H1 (cell line): ENCODE data around the gene RCL1. TPM values are rescaled to one million over a fixed set of nuclear protein-coding genes. Genes with fewer than 3 reads are reported as not detected.

Experiments used
- CTCF ChIA-PET: fragments of 300-600 bp; sonication (Branson Sonifier 250); formaldehyde crosslinking; loops from one replicate; lab custom pipeline; 2021; ENCODE audit not compliant: partially characterized antibody; lab: Charles Lee
- POLR2A ChIA-PET: fragments of 300-600 bp; sonication (Branson Sonifier 250); formaldehyde crosslinking; loops from one replicate; lab custom pipeline; 2021; ENCODE audit warnings: inconsistent platforms; ENCODE audit not compliant: partially characterized antibody; lab: Charles Lee
- DNase-seq, 2 experiments: peaks; one replicate each; pipeline versions ENCODE4 v3.0.0 to v3.0.0-alpha.2; 2010 to 2022; ENCODE audit warnings: low spot score in 2 of 2, low read depth in 1 of 2, mixed read lengths in 1 of 2
- FAIRE-seq: peaks from 2 replicates; lab custom pipeline; 2011; peaks lifted over from hg19 to GRCh38; lab: Jason Lieb, UNC
- H2AFZ ChIP-seq: 2 replicates; pipeline ENCODE4 v1.8.1; 2012; ENCODE audit warnings: low read length, inconsistent platforms
- H2AK5ac ChIP-seq: 2 replicates; pipeline ENCODE4 v1.6.1; 2013; ENCODE audit warnings: low read depth, low read length
- H2BK120ac ChIP-seq: replicated peaks from 2 replicates; pipeline ENCODE3; 2013; ENCODE audit warnings: low read depth, low read length, inconsistent platforms
- H2BK12ac ChIP-seq: 2 replicates; pipeline ENCODE4 v1.6.1; 2013; ENCODE audit warnings: low read depth, low read length
- H2BK15ac ChIP-seq: 2 replicates; pipeline ENCODE4 v1.6.1; 2013; ENCODE audit warnings: low read length
- H2BK20ac ChIP-seq: 2 replicates; pipeline ENCODE4 v1.6.1; 2013; ENCODE audit warnings: low read length
- H2BK5ac ChIP-seq: 2 replicates; pipeline ENCODE4 v1.6.1; 2013; ENCODE audit warnings: low read depth, low read length
- H3K14ac ChIP-seq: 2 replicates; pipeline ENCODE4 v1.6.1; 2013; ENCODE audit warnings: inconsistent platforms; ENCODE audit not compliant: insufficient read length
- H3K18ac ChIP-seq: 2 replicates; pipeline ENCODE4 v1.6.1; 2013; ENCODE audit warnings: low read length; ENCODE audit errors: extremely low read depth
- H3K23ac ChIP-seq: 2 replicates; pipeline ENCODE4 v1.6.1; 2013; ENCODE audit warnings: inconsistent platforms; ENCODE audit not compliant: insufficient read length
- H3K23me2 ChIP-seq: 2 replicates; pipeline ENCODE4 v1.6.1; 2013; ENCODE audit warnings: low read depth, low read length
- H3K27ac ChIP-seq: 2 replicates; pipeline ENCODE4 v1.6.1; 2011; ENCODE audit warnings: low read depth, low read length, inconsistent platforms
- H3K27me3 ChIP-seq, 4 experiments: replicated peaks in 1 of 4; 1 replicate in 1 of 4; 2 replicates in 3 of 4; pipeline versions ENCODE4 v1.6.1 to v1.8.1; 2011 to 2013; ENCODE audit warnings: low read length in 3 of 4, mild to moderate bottlenecking in 3 of 4, inconsistent platforms in 2 of 4, mixed read lengths in 2 of 4, moderate library complexity in 1 of 4; ENCODE audit not compliant: control insufficient read depth in 3 of 4, insufficient read depth in 3 of 4; ENCODE audit errors: extremely low read depth in 1 of 4
- H3K36me3 ChIP-seq, 4 experiments: 2 replicates each; pipeline versions ENCODE4 v1.6.1 to v1.8.1; 2011 to 2013; ENCODE audit warnings: mild to moderate bottlenecking in 4 of 4, low read length in 3 of 4, moderate library complexity in 2 of 4, control low read depth in 1 of 4, inconsistent platforms in 1 of 4; ENCODE audit not compliant: insufficient read depth in 4 of 4, control insufficient read depth in 2 of 4
- H3K4ac ChIP-seq: replicated peaks from 2 replicates; pipeline ENCODE3; 2013; ENCODE audit warnings: low read length, low read depth, mixed read lengths, inconsistent platforms; ENCODE audit not compliant: insufficient read length
- H3K4me1 ChIP-seq, 4 experiments: replicated peaks in 1 of 4; 1 replicate in 1 of 4; 2 replicates in 3 of 4; pipeline versions ENCODE4 v1.6.1 to v1.8.1; 2011 to 2013; ENCODE audit warnings: low read length in 3 of 4, inconsistent platforms in 2 of 4, mixed read lengths in 1 of 4; ENCODE audit not compliant: insufficient read depth in 4 of 4, control insufficient read depth in 3 of 4
- H3K4me2 ChIP-seq, 2 experiments: 2 replicates each; pipeline versions ENCODE4 v1.6.1 to v1.8.1; 2011 to 2013; ENCODE audit warnings: low read depth in 2 of 2, low read length in 2 of 2, control low read depth in 1 of 2, inconsistent platforms in 1 of 2, mild to moderate bottlenecking in 1 of 2; ENCODE audit not compliant: insufficient read depth in 1 of 2
- H3K4me3 ChIP-seq, 4 experiments: fragments of 200-600, 300-600 bp in 1 of 4; sonication (generic), shearing (Covaris generic), sonication (Bioruptor Twin) in 1 of 4; 2 replicates each; pipeline versions ENCODE4 v1.5.1 to v1.8.1; 2011 to 2016; ENCODE audit warnings: low read length in 4 of 4, low read depth in 3 of 4, control low read depth in 2 of 4, inconsistent platforms in 2 of 4, mild to moderate bottlenecking in 2 of 4, mixed read lengths in 1 of 4, moderate library complexity in 1 of 4; ENCODE audit not compliant: insufficient read depth in 2 of 4; ENCODE audit errors: extremely low read depth in 1 of 4
- H3K56ac ChIP-seq: replicated peaks from 2 replicates; pipeline ENCODE3; 2013; ENCODE audit warnings: low read depth, mild to moderate bottlenecking, mixed read lengths, low read length, inconsistent platforms; ENCODE audit not compliant: insufficient read length
- H3K79me1 ChIP-seq: 2 replicates; pipeline ENCODE4 v1.6.1; 2013; ENCODE audit warnings: low read depth, low read length, control low read depth
- H3K79me2 ChIP-seq, 2 experiments: 2 replicates each; pipeline versions ENCODE4 v1.6.1 to v1.8.1; 2012 to 2013; ENCODE audit warnings: low read length in 2 of 2, mild to moderate bottlenecking in 2 of 2, inconsistent platforms in 1 of 2; ENCODE audit not compliant: insufficient read depth in 2 of 2, control insufficient read depth in 1 of 2
- H3K9ac ChIP-seq, 4 experiments: replicated peaks in 1 of 4; 1 replicate in 1 of 4; 2 replicates in 3 of 4; pipeline versions ENCODE4 v1.6.1 to v1.8.1; 2011 to 2013; ENCODE audit warnings: low read depth in 3 of 4, low read length in 3 of 4, control low read depth in 2 of 4, mild to moderate bottlenecking in 2 of 4, moderate library complexity in 2 of 4, inconsistent platforms in 1 of 4; ENCODE audit errors: extremely low read depth in 1 of 4
- H3K9me3 ChIP-seq, 2 experiments: 2 replicates each; pipeline versions ENCODE4 v1.6.1 to v1.8.1; 2012 to 2013; ENCODE audit warnings: mild to moderate bottlenecking in 2 of 2, moderate library complexity in 2 of 2, control low read depth in 1 of 2, inconsistent platforms in 1 of 2, low read depth in 1 of 2, low read length in 1 of 2, mixed read lengths in 1 of 2; ENCODE audit not compliant: insufficient read depth in 2 of 2
- H4K20me1 ChIP-seq, 2 experiments: replicated peaks in 1 of 2; 2 replicates each; pipeline versions ENCODE3 to v1.8.1; 2011 to 2013; ENCODE audit warnings: inconsistent platforms in 2 of 2, low read length in 2 of 2, mild to moderate bottlenecking in 1 of 2; ENCODE audit not compliant: insufficient read depth in 2 of 2, control insufficient read depth in 1 of 2
- H4K5ac ChIP-seq: 2 replicates; pipeline ENCODE4 v1.6.1; 2013; ENCODE audit warnings: low read length, low read depth, mixed read lengths, inconsistent platforms; ENCODE audit not compliant: insufficient read length
- H4K8ac ChIP-seq: 2 replicates; pipeline ENCODE4 v1.8.0; 2013; ENCODE audit warnings: mild to moderate bottlenecking, moderate library complexity, low read length, inconsistent platforms; ENCODE audit not compliant: insufficient read depth; ENCODE audit errors: extremely low read depth
- H4K91ac ChIP-seq: replicated peaks from 2 replicates; pipeline ENCODE3; 2013; ENCODE audit warnings: low read length, mixed read lengths, inconsistent platforms; ENCODE audit not compliant: insufficient read length
- ASH2L ChIP-seq: fragments of 200-600, 300-600 bp; sonication (generic); IDR thresholded peaks from one replicate; pipeline ENCODE4 v1.7.1; 2017; ENCODE audit warnings: low read length
- CBX8 ChIP-seq: fragments of 300-800, 300-1000 bp; sonication (generic); IDR thresholded peaks from 2 replicates; pipeline ENCODE4 v1.7.1; 2016; ENCODE audit warnings: low read depth, low read length, borderline replicate concordance
- EGR1 ChIP-seq: IDR thresholded peaks from 2 replicates; pipeline ENCODE4 v1.6.1; 2011; ENCODE audit warnings: low read depth, low read length, borderline replicate concordance
- HDAC6 ChIP-seq: IDR thresholded peaks from one replicate; pipeline ENCODE4 v1.7.1; 2012; ENCODE audit warnings: low read depth, mild to moderate bottlenecking, inconsistent platforms, low read length, moderate library complexity
- JUN ChIP-seq: IDR thresholded peaks from 2 replicates; pipeline ENCODE4 v1.6.1; 2011; ENCODE audit warnings: low read depth, mild to moderate bottlenecking, improper control_type of control experiment, low read length
- NRF1 ChIP-seq: IDR thresholded peaks from 2 replicates; pipeline ENCODE4 v1.6.1; 2011; ENCODE audit warnings: mild to moderate bottlenecking, low read depth, low read length, improper control_type of control experiment
- POLR2A ChIP-seq, 2 experiments: IDR thresholded peaks; 1 replicate in 1 of 2; 2 replicates in 1 of 2; pipeline ENCODE4 v1.6.1; 2011; ENCODE audit warnings: low read depth in 2 of 2, low read length in 2 of 2, mild to moderate bottlenecking in 2 of 2; ENCODE audit errors: control extremely low read depth in 1 of 2
- RBBP5 ChIP-seq: IDR thresholded peaks from 2 replicates; pipeline ENCODE4 v1.7.1; 2012; ENCODE audit warnings: low read depth, mild to moderate bottlenecking, inconsistent platforms, low read length, moderate library complexity, borderline replicate concordance
- SIN3A ChIP-seq, 2 experiments: IDR thresholded peaks in 1 of 2; conservative IDR thresholded peaks in 1 of 2; 2 replicates each; pipeline ENCODE4 v1.6.1; 2011 to 2012; ENCODE audit warnings: low read length in 2 of 2, improper control_type of control experiment in 1 of 2, low read depth in 1 of 2, mild to moderate bottlenecking in 1 of 2
- SUZ12 ChIP-seq: fragments of 200-600 bp; sonication (generic); IDR thresholded peaks from 2 replicates; pipeline ENCODE4 v1.6.1; 2012; ENCODE audit warnings: mild to moderate bottlenecking, inconsistent platforms, low read length, moderate library complexity, mixed read lengths
- WGBS, 2 experiments: shearing (Covaris generic) in 1 of 2; methylation state at CpG; one replicate each; pipeline versions ENCODE4 v1.1.6 to v1.1.7; 2013 to 2015; ENCODE audit warnings: low lambda C conversion rate in 2 of 2, mixed read lengths in 2 of 2, inconsistent platforms in 1 of 2, low coverage in 1 of 2, missing lambda C conversion rate in 1 of 2; ENCODE audit not compliant: insufficient replicate concordance in 2 of 2, insufficient coverage in 1 of 2, insufficient read length in 1 of 2; ENCODE audit errors: extremely low coverage in 1 of 2, missing lambda C conversion rate in 1 of 2; 5-methylcytosine and 5-hydroxymethylcytosine counted together
- polyA plus RNA-seq, 7 experiments: library from polyadenylated mRNA; depleted of rRNA in 3 of 7; stranded (reverse) in 5 of 7; unstranded in 2 of 7; fragments of >200 nt in 5 of 7; fragments of 200-250 nt in 2 of 7; gene quantifications; 1 replicate in 5 of 7; 2 replicates in 1 of 7; 4 replicates in 1 of 7; pipeline versions ENCODE4 v1.2.1 to v1.2.3, GENCODE V29; 2011 to 2013; ENCODE audit warnings: missing spikeins in 2 of 7, mixed read lengths in 2 of 7
- total RNA-seq: library from RNA; stranded (reverse); fragmentation: NEBNext Ultra II Directional; extraction: Animal tissue kit (Norgen Biotek cat#: 25700); gene quantifications from 2 replicates; pipeline ENCODE4 v1.2.1, GENCODE V29; 2021
- TF ChIP-seq, protein P1 (sequence below): IDR thresholded peaks from 2 replicates; pipeline ENCODE4 v1.6.1; 2012; ENCODE audit warnings: inconsistent platforms

Gene RCL1
- total and polyA plus RNA-seq, 2 of the 8 experiments (the other 6 are each of a cell fraction or from before 2014, with no cell fraction given), result 21.0 to 29.5 TPM

DNA sequence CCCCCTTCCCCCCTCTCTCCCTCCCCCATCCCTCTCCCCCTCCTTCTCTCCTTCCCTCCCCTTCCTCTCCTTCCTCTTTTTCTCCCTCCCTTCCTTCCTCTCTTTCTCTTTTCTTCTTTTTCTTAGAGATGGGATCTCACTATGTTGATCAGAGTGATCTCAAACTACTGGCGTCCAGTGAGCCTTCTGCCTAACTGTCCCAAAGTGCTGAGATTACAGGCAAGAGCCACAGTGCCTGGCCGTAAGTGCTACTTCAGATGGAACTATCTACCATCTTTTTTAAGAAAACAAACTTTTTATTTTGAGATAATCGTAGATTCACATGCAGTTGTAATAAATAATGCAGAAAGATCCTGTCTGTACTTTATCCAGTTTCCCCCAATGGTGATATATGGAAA is 6.3 kb downstream of the RCL1 start:
- Histone ChIP-seq H3K23me2 (peaks cover under 1% of the 10 kb centered on the region; the same call in 1 of the 2 replicates), H4K8ac (no peak overlapping the region), H3K4me3 (no peak overlapping the region), H3K56ac (no peak overlapping the region), H2BK5ac (no peak overlapping the region), H3K9me3 (no peaks in the 10 kb centered on the region), H4K20me1 (peaks cover 4 to 14% of the 10 kb centered on the region in 2 experiments), H3K36me3 (no peaks in the 10 kb centered on the region), H4K91ac (no peak overlapping the region), H3K79me2 (peaks cover 37 to 100% of the 10 kb centered on the region in 2 experiments), H2BK20ac (no peak overlapping the region; the same call in 1 of the 2 replicates), H2BK12ac (no peak overlapping the region), H2BK15ac (no peak overlapping the region), H2BK120ac (no peak overlapping the region), H4K5ac (no peak overlapping the region), H2AFZ (no peak overlapping the region), H3K23ac (no peak overlapping the region), H3K4me2 (peak overlapping the region in 1 of 2 experiments; percentile 3; a peak in 1 of 4 replicates), H3K79me1 (peaks cover 2% of the 10 kb centered on the region), H2AK5ac (no peak overlapping the region), H3K4me1 (peaks cover 3 to 15% (median 9%) of the 10 kb centered on the region in 4 experiments; a peak in 6 of 7 replicates), H3K27me3 (no peaks in the 10 kb centered on the region), H3K14ac (no peak overlapping the region), H3K4ac (no peak overlapping the region), H3K9ac (no peak overlapping the region), H3K27ac (no peak overlapping the region), H3K18ac (no peak overlapping the region)
- POLR2A ChIA-PET, result no interaction called here
- DNase-seq, result no peak
- no peak for FAIRE-seq
- CTCF ChIA-PET, result interaction anchor here (0.6 kb wide), 1 partner anchor 193 kb away, joined by 3 read pairs; no protein-coding TSS in a partner anchor
- 86% methylated on average over 3 of the region's 3 CpGs; no CpG with 5 or more reads in 1 of the 2 experiments for WGBS, 2 experiments
- TF ChIP-seq, protein P1, sequence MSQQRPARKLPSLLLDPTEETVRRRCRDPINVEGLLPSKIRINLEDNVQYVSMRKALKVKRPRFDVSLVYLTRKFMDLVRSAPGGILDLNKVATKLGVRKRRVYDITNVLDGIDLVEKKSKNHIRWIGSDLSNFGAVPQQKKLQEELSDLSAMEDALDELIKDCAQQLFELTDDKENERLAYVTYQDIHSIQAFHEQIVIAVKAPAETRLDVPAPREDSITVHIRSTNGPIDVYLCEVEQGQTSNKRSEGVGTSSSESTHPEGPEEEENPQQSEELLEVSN, result no peak
- no peak for TF ChIP-seq RBBP5
- no peak for TF ChIP-seq CBX8
- no peak for TF ChIP-seq SIN3A (conservative IDR thresholded peaks at IDR 0.05 in 1 of 2, IDR thresholded peaks at IDR 0.05 in 1 of 2; ENCODE audit: low read depth in 1 of 2, low read length in 2 of 2)
- TF ChIP-seq HDAC6, result no peak
- no peak for TF ChIP-seq ASH2L
- no peak for TF ChIP-seq POLR2A (IDR thresholded peaks at IDR 0.05; ENCODE audit: control extremely low read depth in 1 of 2, low read depth in 2 of 2, low read length in 2 of 2)
- TF ChIP-seq SUZ12, result no peak
- TF ChIP-seq EGR1, result no peak
- no peak for TF ChIP-seq JUN
- TF ChIP-seq NRF1, result no peak
